Measurements from ENCODE around the gene SBSN. TPM values are rescaled to one million over a fixed set of nuclear protein-coding genes. Genes with fewer than 3 reads are reported as not detected.
"Not testable (repeated sequence)": the region's sequence is repeated elsewhere in the genome, so short reads cannot be mapped to it uniquely, and the experiment has no call there.

Gene SBSN
- total RNA-seq, 4 donors from 2014 or later: 0.93 TPM; not detected in 3

DNA sequence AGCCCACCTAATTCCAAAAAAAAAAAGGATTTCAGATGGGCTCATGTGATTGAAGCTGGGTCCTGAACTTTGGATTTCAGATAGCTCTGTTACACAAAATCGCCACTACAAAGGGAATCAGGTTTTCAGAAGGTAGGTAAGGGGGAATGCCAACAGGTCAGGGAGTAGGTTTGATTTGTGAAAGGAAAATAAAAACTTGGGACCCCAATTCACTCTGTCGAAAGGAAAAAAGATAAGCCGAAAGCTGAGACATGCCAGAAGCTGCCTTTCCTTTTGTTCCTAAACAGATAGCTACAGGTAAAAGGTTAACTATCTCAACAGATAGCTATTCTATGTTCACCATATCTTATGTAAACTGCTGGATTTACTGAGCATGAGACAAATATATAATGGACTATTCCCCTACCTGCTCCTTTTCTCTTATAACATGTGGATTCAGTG lies 41.8 kb downstream of the SBSN start:
- TF ChIP-seq, protein P1, sequence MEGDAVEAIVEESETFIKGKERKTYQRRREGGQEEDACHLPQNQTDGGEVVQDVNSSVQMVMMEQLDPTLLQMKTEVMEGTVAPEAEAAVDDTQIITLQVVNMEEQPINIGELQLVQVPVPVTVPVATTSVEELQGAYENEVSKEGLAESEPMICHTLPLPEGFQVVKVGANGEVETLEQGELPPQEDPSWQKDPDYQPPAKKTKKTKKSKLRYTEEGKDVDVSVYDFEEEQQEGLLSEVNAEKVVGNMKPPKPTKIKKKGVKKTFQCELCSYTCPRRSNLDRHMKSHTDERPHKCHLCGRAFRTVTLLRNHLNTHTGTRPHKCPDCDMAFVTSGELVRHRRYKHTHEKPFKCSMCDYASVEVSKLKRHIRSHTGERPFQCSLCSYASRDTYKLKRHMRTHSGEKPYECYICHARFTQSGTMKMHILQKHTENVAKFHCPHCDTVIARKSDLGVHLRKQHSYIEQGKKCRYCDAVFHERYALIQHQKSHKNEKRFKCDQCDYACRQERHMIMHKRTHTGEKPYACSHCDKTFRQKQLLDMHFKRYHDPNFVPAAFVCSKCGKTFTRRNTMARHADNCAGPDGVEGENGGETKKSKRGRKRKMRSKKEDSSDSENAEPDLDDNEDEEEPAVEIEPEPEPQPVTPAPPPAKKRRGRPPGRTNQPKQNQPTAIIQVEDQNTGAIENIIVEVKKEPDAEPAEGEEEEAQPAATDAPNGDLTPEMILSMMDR (IDR thresholded peaks at IDR 0.05): no peak
- DNase-seq (ENCODE audit: low spot score): no peak
- no peak for ATAC-seq (ENCODE audit: low FRiP score)

GRCh38 chr19:35484252-35485036 lies 43.7 kb downstream of the SBSN start:
- TF ChIP-seq, protein P1 (IDR thresholded peaks at IDR 0.05): no peak
- ATAC-seq (ENCODE audit: low FRiP score) (no peak), DNase-seq (ENCODE audit: low spot score) (no peak)

DNA sequence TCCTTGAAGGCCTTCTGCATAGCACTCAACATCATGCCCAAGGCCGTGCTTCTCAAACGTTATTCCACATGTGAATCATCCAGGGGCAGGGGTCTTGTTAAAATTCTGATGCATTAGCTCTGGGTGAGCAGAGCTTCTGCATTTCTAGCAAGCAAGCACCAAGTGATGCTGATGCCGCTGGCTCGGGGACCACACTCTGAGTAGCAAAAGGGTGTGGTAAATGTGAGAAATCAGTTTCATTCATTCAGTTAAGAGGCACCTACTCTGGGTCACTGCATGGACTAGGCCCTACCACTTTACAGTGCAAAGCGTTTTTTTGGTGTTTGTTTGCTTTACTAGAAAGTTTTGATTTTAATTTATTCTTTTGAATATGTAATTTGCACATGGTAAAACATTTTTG lies 45.0 kb downstream of the SBSN start:
- TF ChIP-seq, protein P1 (IDR thresholded peaks at IDR 0.05): no peak
- no peak for ATAC-seq (ENCODE audit: low FRiP score)
- no peak for DNase-seq (ENCODE audit: low spot score)

DNA sequence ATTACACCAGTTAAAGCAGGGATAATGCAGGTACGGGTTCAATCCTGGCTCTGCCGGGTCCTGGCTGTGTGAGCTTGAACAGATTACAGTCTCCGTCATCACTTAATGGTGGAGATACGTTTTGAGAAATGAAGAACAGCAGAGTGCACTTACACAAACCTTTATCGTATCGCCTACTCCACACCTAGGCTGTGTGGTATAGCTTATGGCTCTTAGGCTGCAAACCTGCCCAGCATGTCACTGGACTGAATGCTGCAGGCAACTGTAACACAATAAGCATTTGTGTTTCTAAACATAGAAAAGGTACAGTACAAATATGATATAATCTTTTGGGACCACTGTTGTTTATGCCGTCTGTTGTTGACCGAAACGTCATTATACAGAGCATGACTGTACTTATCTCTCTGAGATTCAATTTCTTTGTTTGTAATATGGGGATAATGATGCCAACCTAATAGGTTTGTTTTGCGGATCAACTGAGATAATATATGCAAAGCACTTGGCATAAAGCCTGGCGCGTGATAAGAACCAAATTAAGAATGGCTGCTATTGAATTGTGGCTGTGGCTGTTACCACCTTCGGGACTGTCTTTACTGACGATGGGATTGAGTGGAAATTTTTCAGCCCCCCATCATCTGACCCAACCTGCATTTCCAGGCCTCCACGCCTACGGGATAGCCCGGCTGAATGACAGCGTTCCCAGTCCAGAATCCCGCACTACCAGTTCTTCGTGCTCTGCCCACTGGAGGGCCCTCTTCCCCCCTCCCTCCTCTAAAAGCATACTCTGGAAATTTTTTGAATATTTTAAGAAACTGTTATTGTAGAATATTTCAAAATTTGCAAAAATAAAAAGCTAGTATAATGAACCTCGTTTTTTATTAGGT lies 49.1 kb downstream of the SBSN start:
- TF ChIP-seq, protein P1 (IDR thresholded peaks at IDR 0.05): no peak
- DNase-seq (ENCODE audit: low spot score): no peak
- no peak for ATAC-seq (ENCODE audit: low FRiP score)

DNA sequence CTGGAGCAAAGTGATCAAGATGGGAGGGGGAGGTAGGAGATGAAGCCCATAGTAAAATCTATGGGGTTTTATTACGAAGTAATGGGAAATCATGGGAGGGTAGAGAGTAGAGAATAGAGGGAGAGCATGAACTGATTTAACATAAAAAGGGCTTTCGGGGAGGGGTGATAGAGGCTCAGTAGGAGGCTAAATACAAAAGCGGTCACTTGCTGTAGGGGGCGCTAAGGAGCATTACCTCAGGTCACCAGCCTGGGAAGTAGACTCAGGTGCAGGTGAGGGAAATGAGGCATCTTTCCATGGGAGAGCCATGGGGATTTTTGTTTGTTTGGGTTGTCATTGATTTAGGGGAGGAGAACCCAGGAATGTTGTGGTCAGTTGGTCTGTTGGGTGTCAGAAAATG lies 52.0 kb downstream of the SBSN start:
- ATAC-seq (ENCODE audit: low FRiP score) (no peak), DNase-seq (ENCODE audit: low spot score) (no peak)
- TF ChIP-seq, protein P1 (IDR thresholded peaks at IDR 0.05): no peak

GRCh38 chr19:35474594-35474993 lies 53.5 kb downstream of the SBSN start:
- ATAC-seq (ENCODE audit: low FRiP score): not testable (repeated sequence)

DNA sequence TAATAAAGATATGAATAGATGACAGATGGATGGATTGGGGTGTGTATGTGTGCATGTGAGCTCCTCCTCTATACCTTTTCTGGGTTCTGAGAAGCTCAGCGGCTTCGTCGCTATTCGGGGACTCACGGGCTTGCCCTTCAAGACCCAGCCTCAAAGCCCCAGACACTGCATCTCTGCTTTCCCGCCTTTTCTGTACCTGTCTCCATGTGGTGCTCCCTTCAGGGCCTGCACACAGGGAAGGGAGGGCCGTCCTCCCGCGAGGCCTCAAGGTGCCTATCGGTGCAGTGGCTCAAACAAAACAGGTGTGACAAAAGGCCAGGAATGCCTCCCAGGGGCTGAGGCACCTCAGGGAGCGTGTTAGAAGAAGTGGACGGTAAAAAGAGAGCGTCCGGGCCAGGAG lies 54.0 kb downstream of the SBSN start:
- TF ChIP-seq, protein P1 (IDR thresholded peaks at IDR 0.05): no peak
- ATAC-seq (ENCODE audit: low FRiP score) (no peak), DNase-seq (ENCODE audit: low spot score) (no peak)

More at GRCh38 chr19:35474594-35474993, 53.5 kb downstream of the SBSN start:
- not testable (repeated sequence) for DNase-seq (ENCODE audit: low spot score)
